HL-60 (cell line): ENCODE data around the gene ZBTB7C.

ENCODE experiments used
- DNase-seq, 2 experiments: peaks; one replicate each; pipeline ENCODE4 v3.0.0-alpha.2; 2010 to 2020; ENCODE audit warnings: low read depth in 1 of 2, low spot score in 1 of 2
- H3K27ac ChIP-seq: fragments of 250-450 bp; sonication (Bioruptor Pico); replicated peaks from 2 replicates; pipeline ENCODE4 v1.5.1; 2020; ENCODE audit warnings: mild to moderate bottlenecking, moderate library complexity
- H3K27me3 ChIP-seq: fragments of 250-450 bp; sonication (Bioruptor Pico); 2 replicates; pipeline ENCODE4 v1.5.1; 2021; ENCODE audit warnings: mild to moderate bottlenecking, moderate library complexity; ENCODE audit not compliant: insufficient read depth, poor library complexity, severe bottlenecking
- H3K4me3 ChIP-seq: replicated peaks from 2 replicates; pipeline ENCODE4 v1.5.1; 2011; ENCODE audit warnings: mild to moderate bottlenecking, control low read depth, low read length; ENCODE audit not compliant: insufficient read depth
- CTCF ChIP-seq: IDR thresholded peaks from one replicate; pipeline ENCODE4 v1.5.1; 2011; ENCODE audit warnings: low read length, control low read depth, inconsistent platforms; ENCODE audit not compliant: insufficient read depth
- GABPA ChIP-seq: IDR thresholded peaks from 2 replicates; pipeline ENCODE4 v1.6.1; 2012; ENCODE audit warnings: low read depth
- POLR2AphosphoS5 ChIP-seq: IDR thresholded peaks from 2 replicates; pipeline ENCODE4 v1.6.1; 2012; ENCODE audit warnings: low read depth
- REST ChIP-seq: IDR thresholded peaks from 2 replicates; pipeline ENCODE4 v1.6.1; 2012; ENCODE audit warnings: low read depth; ENCODE audit not compliant: insufficient replicate concordance
- SPI1 ChIP-seq: IDR thresholded peaks from 2 replicates; pipeline ENCODE4 v1.6.1; 2012; ENCODE audit warnings: low read depth, mild to moderate bottlenecking, borderline replicate concordance

Gene ZBTB7C

GRCh38 chr18:48260237-48260636 lies 148.9 kb downstream of the ZBTB7C start:
- TF ChIP-seq CTCF: no peak
- no peak for TF ChIP-seq REST
- no peak for TF ChIP-seq SPI1
- TF ChIP-seq POLR2AphosphoS5: no peak
- H3K4me3 ChIP-seq: no peak overlapping the region

GRCh38 chr18:48256848-48257247 lies 152.3 kb downstream of the ZBTB7C start:
- no peaks in the 10 kb centered on the region for H3K27me3 ChIP-seq
- no peak overlapping the region for H3K4me3 ChIP-seq
- DNase-seq: no peak
- no peak overlapping the region for H3K27ac ChIP-seq
- no peak for TF ChIP-seq REST
- no peak for TF ChIP-seq CTCF
- TF ChIP-seq POLR2AphosphoS5: no peak
- no peak for TF ChIP-seq GABPA

More at GRCh38 chr18:48260237-48260636, 148.9 kb downstream of the ZBTB7C start:
- DNase-seq: no peak
- no peaks in the 10 kb centered on the region for H3K27me3 ChIP-seq
- no peak overlapping the region for H3K27ac ChIP-seq

- no peak for TF ChIP-seq SPI1
- no peak for TF ChIP-seq POLR2AphosphoS5
- TF ChIP-seq GABPA: no peak
- no peak for TF ChIP-seq REST
- TF ChIP-seq CTCF: no peak
- DNase-seq: no peak
- Histone ChIP-seq H3K27ac (no peak overlapping the region), H3K4me3 (no peak overlapping the region), H3K27me3 (peaks cover 3% of the 10 kb centered on the region)
These were observed 155.0 kb downstream of the ZBTB7C start for GRCh38 chr18:48254077-48254602.
